Fibroblast of skin of back (primary cell): ENCODE data around the gene NAAA.
"Not testable (repeated sequence)": the region's sequence is repeated elsewhere in the genome, so short reads cannot be mapped to it uniquely, and the experiment has no call there.

Experiments
- DNase-seq: peaks from one replicate; pipeline ENCODE4 v3.0.0-alpha.2; 2013

The NAAA gene

GRCh38 chr4:75916091-75916661 lies 24.6 kb downstream of the NAAA start:
- peak; percentile 58 for DNase-seq

- DNase-seq: no peak
Observed at GRCh38 chr4:75912968-75913367, 27.8 kb downstream of the NAAA start.

- not testable (repeated sequence) for DNase-seq
Observed at GRCh38 chr4:75910831-75911230, 30.0 kb downstream of the NAAA start.

- no peak for DNase-seq
Observed at GRCh38 chr4:75909405-75909804, 31.4 kb downstream of the NAAA start.

- no peak for DNase-seq
Observed at GRCh38 chr4:75908555-75908954, 32.3 kb downstream of the NAAA start.

- no peak for DNase-seq
Observed at GRCh38 chr4:75907966-75908365, 32.8 kb downstream of the NAAA start.

- no peak for DNase-seq
Observed at GRCh38 chr4:75904076-75904475, 36.7 kb downstream of the NAAA start.

- no peak for DNase-seq
Observed at GRCh38 chr4:75902352-75902751, 38.5 kb downstream of the NAAA start, which contains the start of gene PPEF2. PPEF2 (minus strand) TSS chr4:75902452; CDS start chr4:75896325, 6,127 bp downstream.

GRCh38 chr4:75898536-75898935 lies 42.3 kb downstream of the NAAA start:
- no peak for DNase-seq

- peak; percentile 23 for DNase-seq
Observed at GRCh38 chr4:75895744-75896314, 45.0 kb downstream of the NAAA start.

GRCh38 chr4:75892508-75892907 lies 48.3 kb downstream of the NAAA start:
- no peak for DNase-seq

- DNase-seq: no peak
Observed at GRCh38 chr4:75891611-75892010, 49.2 kb downstream of the NAAA start.

- no peak for DNase-seq
Observed at GRCh38 chr4:75889537-75890199, 51.1 kb downstream of the NAAA start.

GRCh38 chr4:75886104-75886503 lies 54.7 kb downstream of the NAAA start:
- no peak for DNase-seq

- no peak for DNase-seq
Observed at GRCh38 chr4:75881476-75881875, 59.3 kb downstream of the NAAA start.

- no peak for DNase-seq
Observed at GRCh38 chr4:75880278-75880677, 60.5 kb downstream of the NAAA start.

- DNase-seq: no peak
Observed at GRCh38 chr4:75878246-75878756, 62.5 kb downstream of the NAAA start.

- no peak for DNase-seq
Observed at GRCh38 chr4:75876218-75876617, 64.6 kb downstream of the NAAA start.

- no peak for DNase-seq
Observed at GRCh38 chr4:75869100-75869499, 71.7 kb downstream of the NAAA start.

- no peak for DNase-seq
Observed at GRCh38 chr4:75867130-75867529, 73.7 kb downstream of the NAAA start.
